GM19455 (cell line): Measurements from ENCODE around the gene PLXNB3.

Experiments
- ATAC-seq: cut with Tn5 transposase; IDR thresholded peaks from one replicate; pipeline ENCODE4 v1.9.1; 2021; ENCODE audit not compliant: unreplicated experiment

PLXNB3 gene

DNA sequence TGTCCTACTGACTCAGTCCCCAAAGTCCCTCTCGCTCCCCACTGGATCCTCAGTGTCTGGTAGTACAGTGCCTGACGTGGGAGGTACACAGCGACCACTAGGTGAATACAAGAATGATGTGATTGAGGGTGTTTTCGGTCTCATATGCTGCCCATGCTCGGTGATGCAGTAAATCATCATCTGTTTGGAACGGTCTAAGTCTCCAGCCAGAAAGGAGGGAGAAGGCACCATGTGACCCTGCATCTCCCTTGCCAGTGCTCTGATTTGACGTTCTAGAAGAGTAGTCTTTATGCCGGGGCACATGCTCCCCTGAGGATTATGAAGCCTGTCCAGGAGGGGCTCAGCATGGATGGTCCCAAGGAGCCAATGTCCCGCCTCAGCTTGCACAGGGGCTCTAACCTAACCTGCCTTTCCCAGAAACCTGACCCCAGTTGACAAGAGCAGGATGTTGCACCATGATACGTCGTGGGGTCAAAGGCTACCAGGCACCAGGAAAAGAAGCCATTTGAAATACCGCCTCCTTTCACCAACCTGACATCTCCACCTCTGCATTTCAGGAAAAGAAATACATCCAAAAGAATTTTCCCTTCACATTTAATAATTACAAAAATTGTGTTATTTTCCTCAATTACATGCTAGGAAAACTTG lies 13.8 kb upstream of the PLXNB3 start:
- no peak for ATAC-seq

DNA sequence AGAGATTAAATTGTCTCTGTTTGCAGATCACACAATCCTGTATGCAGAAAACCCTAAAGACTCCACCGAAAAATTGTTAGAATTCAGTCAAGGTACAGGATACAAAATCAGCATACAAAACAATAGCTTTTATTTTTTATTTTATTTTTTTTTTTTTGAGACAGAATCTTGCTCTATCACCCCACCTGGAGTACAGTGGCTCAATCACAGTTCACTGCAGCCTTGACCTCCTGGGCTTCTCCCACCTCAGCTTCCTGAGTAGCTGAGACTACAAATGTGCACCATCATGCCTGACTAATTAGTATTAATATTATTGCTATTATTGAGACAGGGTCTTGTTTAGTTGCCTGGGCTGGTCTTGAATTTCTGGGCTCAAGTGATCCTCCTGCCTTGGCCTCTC lies 8.9 kb upstream of the PLXNB3 start:
- no peak for ATAC-seq

DNA sequence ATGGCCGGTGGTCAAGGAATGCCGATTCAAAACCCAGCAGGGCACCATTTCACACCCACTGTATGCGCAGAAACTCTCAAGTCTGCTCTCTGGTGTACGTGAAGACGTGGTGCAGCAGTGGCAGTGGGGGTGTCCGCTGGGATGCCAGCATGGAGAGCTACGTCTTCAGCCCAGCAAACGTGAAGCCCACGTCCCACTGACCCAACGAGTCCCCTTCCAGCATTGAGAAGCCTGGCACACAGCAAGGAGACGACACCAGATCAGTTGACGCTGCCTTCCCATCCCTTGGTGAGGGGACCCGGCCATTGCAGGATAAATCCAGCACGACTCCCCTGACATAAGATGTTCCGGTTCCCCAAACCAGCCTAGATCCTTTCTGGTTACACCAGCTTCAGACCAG lies 2.2 kb upstream of the PLXNB3 start:
- no peak for ATAC-seq

GRCh38 chrX:153762626-153763173 lies 1.3 kb upstream of the PLXNB3 start:
- ATAC-seq: no peak

- no peak for ATAC-seq
Measured at GRCh38 chrX:153763298-153763932, 634 bp upstream of the PLXNB3 start.

DNA sequence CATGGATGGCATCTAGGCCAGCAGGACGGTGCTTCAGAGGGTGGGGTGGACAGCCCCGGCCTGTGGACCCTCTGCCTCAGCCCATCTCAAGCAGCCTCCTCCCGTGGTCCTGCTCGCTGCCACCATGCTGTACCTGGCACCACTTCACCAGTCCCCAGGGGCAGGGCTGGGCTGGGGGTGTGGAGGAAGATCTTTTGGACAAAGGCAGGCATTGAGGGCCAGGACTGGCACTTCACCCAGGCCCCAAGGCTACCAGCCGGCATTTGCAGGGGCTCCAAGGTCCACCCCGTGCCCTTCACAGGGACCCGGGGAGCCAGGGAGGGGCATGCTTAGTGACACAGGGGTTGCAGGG lies 713 bp downstream of the PLXNB3 start:
- ATAC-seq: no peak

GRCh38 chrX:153765138-153766079 lies 1.4 kb downstream of the PLXNB3 start:
- no peak for ATAC-seq

GRCh38 chrX:153766098-153766817 lies 2.2 kb downstream of the PLXNB3 start:
- ATAC-seq: no peak

GRCh38 chrX:153766871-153767673 lies 3.0 kb downstream of the PLXNB3 start:
- no peak for ATAC-seq

DNA sequence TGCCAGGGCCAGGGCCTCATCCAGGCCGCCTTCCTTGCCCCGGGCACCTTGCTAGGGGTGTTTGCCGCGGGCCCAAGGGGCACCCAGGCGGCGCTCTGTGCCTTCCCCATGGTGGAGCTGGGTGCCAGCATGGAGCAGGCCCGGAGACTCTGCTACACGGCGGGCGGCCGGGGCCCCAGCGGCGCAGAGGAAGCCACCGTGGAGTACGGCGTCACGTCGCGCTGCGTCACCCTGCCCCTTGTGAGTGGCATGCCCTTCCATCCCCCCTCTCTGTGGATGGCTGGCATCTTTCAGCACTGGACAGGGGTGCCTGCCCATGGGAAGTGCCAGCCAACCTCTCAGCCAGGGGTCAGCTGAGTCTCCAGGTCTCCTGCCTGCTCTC lies 3.6 kb downstream of the PLXNB3 start:
- ATAC-seq: no peak

DNA sequence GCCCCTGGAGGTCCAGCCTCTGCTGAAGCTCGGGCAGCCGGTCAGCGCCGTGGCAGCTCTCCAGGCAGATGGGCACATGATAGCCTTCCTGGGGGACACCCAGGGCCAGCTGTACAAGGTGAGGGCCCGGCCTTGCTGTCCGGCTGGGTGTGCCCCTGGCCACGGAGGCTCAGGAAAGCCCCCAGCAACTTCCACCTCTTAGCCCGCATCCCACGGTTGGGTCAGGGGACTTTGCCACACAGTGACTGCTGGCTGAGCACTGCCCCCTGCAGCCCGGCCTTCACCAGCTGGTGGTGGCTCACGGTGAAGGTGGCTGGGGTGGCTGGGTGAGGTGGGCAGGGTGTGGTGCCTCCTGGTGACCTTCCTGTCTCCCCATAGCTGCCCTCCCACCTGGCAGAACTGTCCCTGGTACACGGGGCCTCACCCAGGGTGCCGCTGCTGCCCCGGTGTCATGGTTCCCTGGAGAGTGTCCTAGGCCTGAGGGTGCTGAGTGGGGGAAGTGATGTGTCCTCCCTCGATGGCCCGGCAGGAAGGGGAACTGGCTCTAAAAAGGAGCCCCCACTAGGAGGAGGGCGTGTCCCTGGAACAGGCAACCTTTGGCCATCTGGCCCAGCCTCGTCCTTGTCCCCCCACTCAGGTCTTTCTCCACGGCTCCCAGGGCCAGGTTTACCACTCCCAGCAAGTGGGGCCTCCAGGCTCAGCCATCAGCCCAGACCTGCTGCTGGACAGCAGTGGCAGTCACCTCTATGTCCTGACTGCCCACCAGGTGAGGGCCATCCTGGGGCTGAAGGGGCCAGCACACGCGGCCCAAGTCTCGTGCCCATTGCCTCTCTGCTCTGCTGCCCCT lies 4.5 kb downstream of the PLXNB3 start:
- ATAC-seq: no peak

- no peak for ATAC-seq
Measured at GRCh38 chrX:153769158-153769864, 5.3 kb downstream of the PLXNB3 start.

DNA sequence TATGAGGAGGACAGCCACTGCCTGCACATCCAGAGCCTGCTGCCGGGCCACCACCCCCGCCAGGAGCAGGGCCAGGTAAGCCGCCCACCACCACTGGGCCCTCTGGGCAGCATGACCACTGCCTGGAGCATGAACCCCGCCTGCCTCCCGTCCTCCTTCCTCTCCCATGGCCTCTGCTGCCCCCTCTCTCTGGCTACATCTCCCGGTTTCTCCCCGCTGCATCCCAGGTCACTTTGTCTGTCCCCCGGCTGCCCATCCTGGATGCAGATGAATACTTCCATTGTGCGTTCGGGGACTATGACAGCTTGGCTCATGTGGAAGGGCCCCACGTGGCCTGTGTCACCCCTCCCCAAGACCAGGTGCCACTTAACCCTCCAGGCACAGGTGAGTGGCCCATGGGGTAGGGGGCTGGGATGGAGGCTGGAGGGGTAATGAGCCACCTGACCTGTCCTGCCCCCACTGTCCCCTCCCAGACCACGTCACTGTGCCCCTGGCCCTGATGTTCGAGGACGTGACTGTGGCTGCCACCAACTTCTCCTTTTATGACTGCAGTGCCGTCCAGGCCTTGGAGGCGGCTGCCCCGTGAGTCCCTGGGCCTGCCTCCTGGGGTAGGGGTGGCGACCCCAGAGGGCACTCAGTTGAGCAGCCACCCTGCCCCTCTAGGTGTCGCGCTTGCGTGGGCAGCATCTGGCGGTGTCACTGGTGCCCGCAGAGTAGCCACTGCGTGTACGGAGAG lies 6.0 kb downstream of the PLXNB3 start:
- no peak for ATAC-seq

DNA sequence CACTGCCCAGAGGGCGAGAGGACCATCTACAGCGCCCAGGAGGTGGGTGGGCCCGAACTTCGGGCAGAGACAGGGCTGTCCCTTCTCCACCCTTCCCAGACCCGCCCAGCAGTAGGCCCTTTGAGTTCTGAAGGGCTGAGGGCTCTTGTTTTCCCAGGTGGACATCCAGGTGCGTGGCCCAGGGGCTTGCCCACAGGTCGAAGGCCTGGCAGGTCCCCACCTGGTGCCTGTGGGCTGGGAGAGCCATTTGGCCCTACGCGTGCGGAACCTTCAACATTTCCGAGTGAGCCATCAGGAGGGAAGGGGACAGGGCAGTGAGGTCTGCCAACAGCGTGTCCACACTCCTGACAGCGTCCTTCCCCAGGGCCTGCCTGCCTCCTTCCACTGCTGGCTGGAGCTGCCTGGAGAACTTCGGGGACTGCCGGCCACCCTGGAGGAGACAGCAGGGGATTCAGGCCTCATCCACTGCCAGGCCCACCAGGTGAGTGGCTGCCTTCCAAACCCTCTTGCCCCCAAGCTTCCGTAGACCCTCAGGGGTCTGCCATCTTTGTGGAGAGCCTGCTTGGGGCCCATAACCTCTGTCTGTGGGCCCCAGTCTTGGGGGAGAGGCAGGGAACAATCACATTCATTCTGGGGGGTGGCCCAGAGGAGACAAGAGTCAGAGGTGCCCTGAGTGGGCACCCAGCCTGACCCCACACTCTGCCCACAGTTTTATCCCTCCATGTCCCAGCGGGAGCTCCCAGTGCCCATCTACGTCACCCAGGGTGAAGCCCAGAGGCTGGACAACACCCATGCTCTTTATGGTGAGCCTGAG lies 6.8 kb downstream of the PLXNB3 start:
- no peak for ATAC-seq

GRCh38 chrX:153771415-153772315 lies 7.6 kb downstream of the PLXNB3 start:
- ATAC-seq: no peak
